ENCODE data around the gene TRIM41. TPM values are rescaled to one million over a fixed set of nuclear protein-coding genes. Genes with fewer than 3 reads are reported as not detected.
A peak's percentile ranks its signal among the peaks of the same experiment; 100 is the strongest.
"Not testable (repeated sequence)": the region's sequence is repeated elsewhere in the genome, so short reads cannot be mapped to it uniquely, and the experiment has no call there.

TRIM41 gene
- total RNA-seq, 1 experiment from 2014 or later: 57.6 TPM

DNA sequence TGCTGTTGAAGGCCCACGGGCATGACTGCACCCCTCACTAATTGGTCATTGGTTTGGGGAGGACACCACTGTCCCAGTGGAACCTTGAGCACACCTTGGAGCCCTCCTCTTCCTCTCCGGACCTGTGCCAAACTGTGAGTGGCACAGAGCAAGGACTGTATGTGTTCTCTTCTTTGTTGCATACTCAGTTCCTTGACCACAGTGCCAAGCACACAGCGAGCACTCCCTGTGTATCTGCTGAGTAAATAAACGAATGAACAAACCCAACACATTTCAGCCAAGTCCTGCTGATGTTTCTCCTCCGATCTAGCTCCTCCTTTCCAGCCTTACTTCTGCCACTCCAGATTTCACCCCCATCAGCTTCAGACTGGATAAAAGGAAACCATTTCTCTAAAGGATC lies 40.6 kb downstream of the TRIM41 start:
- TF ChIP-seq, protein P1, sequence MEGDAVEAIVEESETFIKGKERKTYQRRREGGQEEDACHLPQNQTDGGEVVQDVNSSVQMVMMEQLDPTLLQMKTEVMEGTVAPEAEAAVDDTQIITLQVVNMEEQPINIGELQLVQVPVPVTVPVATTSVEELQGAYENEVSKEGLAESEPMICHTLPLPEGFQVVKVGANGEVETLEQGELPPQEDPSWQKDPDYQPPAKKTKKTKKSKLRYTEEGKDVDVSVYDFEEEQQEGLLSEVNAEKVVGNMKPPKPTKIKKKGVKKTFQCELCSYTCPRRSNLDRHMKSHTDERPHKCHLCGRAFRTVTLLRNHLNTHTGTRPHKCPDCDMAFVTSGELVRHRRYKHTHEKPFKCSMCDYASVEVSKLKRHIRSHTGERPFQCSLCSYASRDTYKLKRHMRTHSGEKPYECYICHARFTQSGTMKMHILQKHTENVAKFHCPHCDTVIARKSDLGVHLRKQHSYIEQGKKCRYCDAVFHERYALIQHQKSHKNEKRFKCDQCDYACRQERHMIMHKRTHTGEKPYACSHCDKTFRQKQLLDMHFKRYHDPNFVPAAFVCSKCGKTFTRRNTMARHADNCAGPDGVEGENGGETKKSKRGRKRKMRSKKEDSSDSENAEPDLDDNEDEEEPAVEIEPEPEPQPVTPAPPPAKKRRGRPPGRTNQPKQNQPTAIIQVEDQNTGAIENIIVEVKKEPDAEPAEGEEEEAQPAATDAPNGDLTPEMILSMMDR (conservative IDR thresholded peaks at IDR 0.05): no peak
- TF ChIP-seq EZH2 (IDR thresholded peaks at IDR 0.05; ENCODE audit: low read depth): no peak
- Histone ChIP-seq H3K79me2 (ENCODE audit: low read depth) (peaks cover 29% of the 10 kb centered on the region), H3K9me3 (ENCODE audit: insufficient read depth, low read depth) (no peaks in the 10 kb centered on the region), H3K9me2 (ENCODE audit: insufficient read depth) (no peaks in the 10 kb centered on the region), H3K4me1 (replicated peaks; ENCODE audit: insufficient read depth) (peaks cover 17% of the 10 kb centered on the region), H3K36me3 (ENCODE audit: low read depth) (no peaks in the 10 kb centered on the region), H3K27ac (no peak overlapping the region), H3K4me3 (no peak overlapping the region), H3F3A (ENCODE audit: insufficient read depth, low read depth) (peaks cover 14% of the 10 kb centered on the region), H2AFZ (no peak overlapping the region), H3K4me2 (no peak overlapping the region), H4K20me1 (ENCODE audit: insufficient read depth) (peaks cover 14% of the 10 kb centered on the region; the same call in 1 of the 2 replicates), H3K27me3 (ENCODE audit: insufficient read depth, low read depth) (no peaks in the 10 kb centered on the region)
- POLR2A ChIA-PET (ENCODE audit: unreplicated experiment): no interaction called here
- intact Hi-C loops (cut with micrococcal nuclease; ENCODE audit: unreplicated experiment): loop anchor here (5.0 kb wide), 1 partner anchor 401 kb away; the partner anchor contains the start of gene ZFP62
- no TSS peak for BruUV-seq (replicated peaks)
- DNase-seq: no peak
- CTCF ChIA-PET: no interaction called here

DNA sequence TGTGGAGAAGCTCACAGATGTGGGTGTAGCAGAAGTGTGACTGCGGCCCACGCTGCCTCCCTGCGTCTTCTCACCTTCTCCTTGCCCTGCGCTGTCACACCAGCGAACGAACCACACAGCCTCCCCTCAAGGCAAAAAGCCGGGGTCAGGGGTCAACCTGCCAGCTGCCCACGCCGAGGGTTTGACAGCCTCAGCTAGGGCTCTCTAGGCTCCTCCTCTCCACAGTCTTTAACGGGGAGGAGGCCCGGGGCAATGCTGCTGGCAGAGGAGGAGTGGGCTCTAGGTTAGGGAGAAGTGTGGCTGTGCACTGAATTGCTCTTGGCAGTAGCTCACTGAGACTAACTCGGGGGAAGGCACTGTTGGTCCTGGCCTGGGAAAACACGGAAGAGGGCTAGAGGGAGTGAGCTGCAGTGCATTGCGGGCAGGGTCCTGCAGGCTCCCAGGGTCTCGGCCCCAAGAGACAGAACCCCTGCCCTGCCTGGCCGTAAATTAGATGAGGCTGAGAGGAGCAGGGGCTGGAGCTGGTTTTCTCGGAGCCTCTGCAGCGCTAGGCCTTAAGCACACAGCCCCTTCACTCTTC lies 42.1 kb downstream of the TRIM41 start:
- Histone ChIP-seq H3K27ac (no peak overlapping the region), H3K27me3 (ENCODE audit: insufficient read depth, low read depth) (no peaks in the 10 kb centered on the region), H3K4me2 (no peak overlapping the region), H4K20me1 (ENCODE audit: insufficient read depth) (no peaks in the 10 kb centered on the region), H3K9me3 (ENCODE audit: insufficient read depth, low read depth) (no peaks in the 10 kb centered on the region), H3K4me3 (no peak overlapping the region), H3K9me2 (ENCODE audit: insufficient read depth) (no peaks in the 10 kb centered on the region), H3K36me3 (ENCODE audit: low read depth) (no peaks in the 10 kb centered on the region), H2AFZ (no peak overlapping the region), H3K79me2 (ENCODE audit: low read depth) (peaks cover 14% of the 10 kb centered on the region), H3K4me1 (replicated peaks; ENCODE audit: insufficient read depth) (0 out of 2 replicates have a peak, but pooled peaks cover 2% of the 10 kb centered on the region), H3F3A (ENCODE audit: insufficient read depth, low read depth) (peaks cover 3% of the 10 kb centered on the region; the same call in 1 of the 2 replicates)
- BruUV-seq (replicated peaks): no TSS peak
- DNase-seq: no peak
- POLR2A ChIA-PET (ENCODE audit: unreplicated experiment): no interaction called here
- intact Hi-C loops (cut with micrococcal nuclease; ENCODE audit: unreplicated experiment): no loop called here
- no peak for TF ChIP-seq EZH2 (IDR thresholded peaks at IDR 0.05; ENCODE audit: low read depth)
- TF ChIP-seq, protein P1 (conservative IDR thresholded peaks at IDR 0.05): no peak
- CTCF ChIA-PET: no interaction called here

DNA sequence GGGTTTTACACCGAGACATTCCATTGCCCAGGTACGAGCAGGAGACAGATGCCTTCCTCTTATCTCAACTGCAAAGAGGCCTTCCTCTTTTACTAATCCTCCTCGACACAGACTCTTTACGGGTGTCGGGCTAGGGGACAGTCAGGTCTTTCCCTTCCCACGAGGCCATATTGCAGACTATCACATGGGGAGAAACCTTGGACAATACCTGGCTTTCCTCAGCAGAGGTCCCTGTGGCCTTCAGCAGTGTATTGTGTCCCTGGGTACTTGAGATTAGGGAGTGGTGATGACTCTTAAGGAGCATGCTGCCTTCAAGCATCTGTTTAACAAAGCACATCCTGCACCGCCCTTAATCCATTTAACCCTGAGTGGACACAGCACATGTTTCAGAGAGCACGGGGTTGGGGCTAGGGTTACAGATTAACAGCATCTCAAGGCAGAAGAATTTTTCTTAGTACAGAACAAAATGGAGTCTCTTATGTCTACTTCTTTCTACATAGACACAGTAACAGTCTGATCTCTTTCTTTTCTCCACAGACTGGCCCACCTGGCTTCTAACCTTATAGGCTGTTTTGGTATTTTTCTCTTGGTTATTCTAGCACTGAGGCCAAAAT lies 44.3 kb downstream of the TRIM41 start:
- H3K36me3 ChIP-seq (ENCODE audit: low read depth); BruUV-seq (replicated peaks); H4K20me1 ChIP-seq (ENCODE audit: insufficient read depth); H3K4me3 ChIP-seq; DNase-seq; H3K4me2 ChIP-seq; H3K27me3 ChIP-seq (ENCODE audit: insufficient read depth, low read depth); H2AFZ ChIP-seq; CTCF ChIA-PET; H3K79me2 ChIP-seq (ENCODE audit: low read depth); H3F3A ChIP-seq (ENCODE audit: insufficient read depth, low read depth); H3K9me2 ChIP-seq (ENCODE audit: insufficient read depth); H3K4me1 ChIP-seq (replicated peaks; ENCODE audit: insufficient read depth); H3K9me3 ChIP-seq (ENCODE audit: insufficient read depth, low read depth); H3K27ac ChIP-seq; POLR2A ChIA-PET (ENCODE audit: unreplicated experiment); intact Hi-C loops (cut with micrococcal nuclease; ENCODE audit: unreplicated experiment): not testable (repeated sequence)
- TF ChIP-seq, protein P1 (conservative IDR thresholded peaks at IDR 0.05): 0 out of 2 replicates have a peak, but pooled peaks have one; percentile 21

DNA sequence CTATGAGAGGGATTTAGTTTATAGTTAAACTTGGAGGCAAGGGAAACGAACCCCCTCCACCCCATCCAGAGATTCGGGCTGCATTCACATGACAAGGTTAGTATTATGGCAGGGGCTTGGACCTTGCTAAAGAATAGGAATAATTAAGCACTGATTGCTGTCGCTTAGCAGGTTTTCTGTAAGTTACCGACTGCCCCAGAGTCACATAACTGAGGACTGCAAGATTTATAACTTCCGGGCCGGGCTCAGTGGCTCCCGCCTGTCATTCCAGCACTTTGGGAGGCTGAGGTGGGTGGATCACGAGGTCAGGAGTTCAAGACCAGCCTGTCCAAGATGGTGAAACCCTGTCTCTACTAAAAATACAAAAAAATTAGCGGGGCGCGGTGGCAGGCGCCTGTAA lies 44.8 kb downstream of the TRIM41 start:
- H4K20me1 ChIP-seq (ENCODE audit: insufficient read depth); H3K9me2 ChIP-seq (ENCODE audit: insufficient read depth); POLR2A ChIA-PET (ENCODE audit: unreplicated experiment); H3K79me2 ChIP-seq (ENCODE audit: low read depth); H3K4me2 ChIP-seq; CTCF ChIA-PET; H3K4me1 ChIP-seq (replicated peaks; ENCODE audit: insufficient read depth); intact Hi-C loops (cut with micrococcal nuclease; ENCODE audit: unreplicated experiment); H3K27ac ChIP-seq; H3F3A ChIP-seq (ENCODE audit: insufficient read depth, low read depth); H3K27me3 ChIP-seq (ENCODE audit: insufficient read depth, low read depth); BruUV-seq (replicated peaks); DNase-seq; H3K36me3 ChIP-seq (ENCODE audit: low read depth); H2AFZ ChIP-seq; H3K4me3 ChIP-seq; H3K9me3 ChIP-seq (ENCODE audit: insufficient read depth, low read depth): not testable (repeated sequence)
